ENCODE results near the gene OPRM1.

DNA sequence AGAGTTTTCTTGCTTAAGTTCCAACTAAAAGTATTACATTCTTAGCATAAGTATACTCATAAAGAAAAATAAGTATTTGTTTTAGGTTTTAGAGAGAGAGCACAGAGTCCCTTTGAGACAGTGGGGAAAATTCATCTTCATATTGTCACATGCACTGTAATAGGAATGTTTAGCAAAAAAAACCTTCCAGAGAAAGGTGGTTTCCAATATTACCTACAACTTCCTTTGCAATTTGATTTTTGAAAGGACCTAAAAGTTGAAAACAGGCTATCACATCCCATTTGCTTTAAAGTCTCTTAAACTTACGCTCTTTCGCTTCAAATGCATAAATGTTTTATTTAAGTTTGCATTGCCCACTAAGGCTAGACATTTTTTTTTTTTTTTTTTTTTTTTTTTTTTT, 86.4 kb downstream of the OPRM1 start:
- TF ChIP-seq, protein P1, sequence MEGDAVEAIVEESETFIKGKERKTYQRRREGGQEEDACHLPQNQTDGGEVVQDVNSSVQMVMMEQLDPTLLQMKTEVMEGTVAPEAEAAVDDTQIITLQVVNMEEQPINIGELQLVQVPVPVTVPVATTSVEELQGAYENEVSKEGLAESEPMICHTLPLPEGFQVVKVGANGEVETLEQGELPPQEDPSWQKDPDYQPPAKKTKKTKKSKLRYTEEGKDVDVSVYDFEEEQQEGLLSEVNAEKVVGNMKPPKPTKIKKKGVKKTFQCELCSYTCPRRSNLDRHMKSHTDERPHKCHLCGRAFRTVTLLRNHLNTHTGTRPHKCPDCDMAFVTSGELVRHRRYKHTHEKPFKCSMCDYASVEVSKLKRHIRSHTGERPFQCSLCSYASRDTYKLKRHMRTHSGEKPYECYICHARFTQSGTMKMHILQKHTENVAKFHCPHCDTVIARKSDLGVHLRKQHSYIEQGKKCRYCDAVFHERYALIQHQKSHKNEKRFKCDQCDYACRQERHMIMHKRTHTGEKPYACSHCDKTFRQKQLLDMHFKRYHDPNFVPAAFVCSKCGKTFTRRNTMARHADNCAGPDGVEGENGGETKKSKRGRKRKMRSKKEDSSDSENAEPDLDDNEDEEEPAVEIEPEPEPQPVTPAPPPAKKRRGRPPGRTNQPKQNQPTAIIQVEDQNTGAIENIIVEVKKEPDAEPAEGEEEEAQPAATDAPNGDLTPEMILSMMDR (IDR thresholded peaks at IDR 0.05): no peak
- TF ChIP-seq POLR2A (IDR thresholded peaks at IDR 0.05): no peak

All from body of pancreas (tissue), 4 donors.